ENCODE results near the gene SYT7.

Gene SYT7

DNA sequence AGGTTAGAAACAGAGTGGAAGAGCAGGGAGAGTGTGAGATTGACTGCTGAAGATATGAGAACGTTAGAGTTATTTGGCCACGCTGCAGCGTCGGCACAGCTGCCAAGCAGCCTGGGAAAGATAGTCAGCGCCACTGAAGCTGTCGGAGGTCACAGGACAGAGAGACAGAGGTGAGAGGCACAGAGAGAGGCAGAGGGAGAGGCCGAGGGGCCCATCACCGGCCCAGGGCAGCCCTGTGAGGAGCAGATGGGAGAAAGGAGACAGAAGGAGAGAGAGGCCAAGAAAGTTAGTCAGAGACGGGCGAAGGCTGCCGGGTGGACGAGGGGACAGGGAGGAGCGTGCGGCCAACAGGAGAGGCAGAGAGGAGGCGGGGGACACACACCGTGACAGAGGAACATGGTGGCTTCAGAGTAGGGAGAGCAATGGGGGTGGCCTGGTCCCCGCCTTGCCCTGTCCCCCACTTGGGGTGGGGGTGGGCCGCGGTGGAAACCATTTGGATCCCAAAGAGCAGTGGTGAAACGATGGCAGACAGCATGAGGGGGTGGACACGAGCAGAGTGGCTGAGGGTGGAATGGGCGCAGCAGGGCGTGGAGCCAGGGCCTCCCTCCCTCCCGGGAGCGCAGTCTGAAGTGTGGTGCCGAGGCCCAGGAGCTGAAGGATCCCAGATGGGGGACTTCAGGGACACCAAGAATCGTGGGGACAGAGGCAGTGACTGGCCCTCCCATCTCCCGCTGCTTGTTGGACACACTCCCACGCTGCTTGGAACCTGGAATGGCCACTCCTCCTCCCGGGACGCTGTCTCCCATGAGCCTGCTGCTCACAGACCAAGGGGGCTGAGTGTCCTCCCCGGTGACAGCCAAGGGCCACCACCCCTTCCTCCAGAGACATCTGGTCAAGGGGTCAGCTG, 45.7 kb downstream of the SYT7 start:
- no peak for DNase-seq

DNA sequence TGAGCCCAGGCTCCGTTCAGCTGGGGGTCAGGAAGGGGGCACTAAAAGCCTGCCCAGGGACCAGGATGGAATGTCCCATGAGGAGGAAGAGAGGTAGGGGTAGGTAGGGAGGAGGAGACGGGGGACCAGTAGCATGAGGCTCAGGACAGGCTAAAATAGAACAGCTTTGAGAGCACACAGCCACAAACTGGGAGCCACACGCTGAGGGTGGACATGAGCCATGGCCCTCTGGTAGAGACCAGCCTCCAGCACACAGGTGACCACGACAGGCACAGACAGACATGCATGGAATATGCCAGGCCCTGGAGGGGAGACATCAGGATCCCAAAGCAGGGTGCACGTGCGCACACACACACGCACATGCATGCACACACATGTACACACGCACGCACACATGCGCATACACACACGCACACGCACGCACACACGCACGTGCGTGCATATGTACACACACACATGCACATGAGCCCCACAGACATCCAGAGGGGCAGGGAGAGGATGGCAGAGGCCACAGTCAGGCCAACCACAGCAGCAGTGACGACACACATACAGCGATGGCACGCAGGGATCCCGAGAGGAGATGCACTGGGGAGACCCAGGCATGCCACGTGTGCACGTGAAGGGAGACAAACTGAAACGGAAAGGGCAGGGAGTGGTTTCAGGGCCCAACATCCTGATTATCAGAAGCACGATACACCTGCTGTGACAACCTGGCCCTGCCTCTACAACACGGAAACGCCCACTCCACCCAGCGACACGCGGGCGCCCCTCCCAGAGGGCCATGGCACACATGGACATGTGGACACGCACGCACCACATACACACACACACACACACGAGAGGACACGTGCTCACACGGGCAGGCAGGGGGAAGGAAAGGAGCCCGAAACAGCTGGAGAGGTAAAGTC, 46.6 kb downstream of the SYT7 start:
- DNase-seq, result no peak

DNA sequence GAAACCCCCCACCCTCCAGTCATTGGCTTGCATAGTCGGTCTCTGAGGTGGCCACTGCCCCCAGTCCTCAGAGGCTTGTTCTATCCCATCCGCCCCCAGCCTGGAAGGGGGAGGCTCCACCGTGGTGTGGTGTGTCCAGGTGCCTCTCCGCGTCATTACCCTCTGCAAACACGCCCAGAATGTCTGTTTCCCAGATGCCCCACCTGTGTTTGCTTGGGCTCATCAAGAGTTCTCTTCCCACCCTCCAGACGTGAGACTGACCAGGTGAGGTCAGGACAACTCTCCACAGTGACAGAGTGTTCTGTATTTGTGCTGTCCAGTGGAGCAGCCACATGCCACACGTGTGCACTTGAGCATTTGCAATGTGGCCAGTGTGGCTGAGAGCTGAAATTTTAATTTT, 47.5 kb downstream of the SYT7 start:
- DNase-seq, result no peak

DNA sequence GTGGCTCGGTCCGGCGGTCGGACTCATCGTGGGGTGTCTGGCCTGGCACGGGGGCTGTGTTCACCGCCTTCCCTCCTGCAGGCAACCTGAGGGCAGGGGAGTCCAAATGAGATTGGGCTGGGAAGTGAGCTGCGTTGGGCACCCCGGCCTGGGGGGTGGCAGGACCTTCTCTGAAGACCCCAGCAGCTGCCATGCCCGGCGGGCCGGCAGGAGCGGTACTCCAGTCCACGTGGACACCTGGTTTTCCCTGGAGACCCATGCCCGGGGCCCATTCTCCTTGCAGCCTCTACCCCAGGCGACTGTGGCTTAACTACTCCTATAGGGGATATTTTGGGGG, 47.9 kb downstream of the SYT7 start:
- DNase-seq, result no peak

DNA sequence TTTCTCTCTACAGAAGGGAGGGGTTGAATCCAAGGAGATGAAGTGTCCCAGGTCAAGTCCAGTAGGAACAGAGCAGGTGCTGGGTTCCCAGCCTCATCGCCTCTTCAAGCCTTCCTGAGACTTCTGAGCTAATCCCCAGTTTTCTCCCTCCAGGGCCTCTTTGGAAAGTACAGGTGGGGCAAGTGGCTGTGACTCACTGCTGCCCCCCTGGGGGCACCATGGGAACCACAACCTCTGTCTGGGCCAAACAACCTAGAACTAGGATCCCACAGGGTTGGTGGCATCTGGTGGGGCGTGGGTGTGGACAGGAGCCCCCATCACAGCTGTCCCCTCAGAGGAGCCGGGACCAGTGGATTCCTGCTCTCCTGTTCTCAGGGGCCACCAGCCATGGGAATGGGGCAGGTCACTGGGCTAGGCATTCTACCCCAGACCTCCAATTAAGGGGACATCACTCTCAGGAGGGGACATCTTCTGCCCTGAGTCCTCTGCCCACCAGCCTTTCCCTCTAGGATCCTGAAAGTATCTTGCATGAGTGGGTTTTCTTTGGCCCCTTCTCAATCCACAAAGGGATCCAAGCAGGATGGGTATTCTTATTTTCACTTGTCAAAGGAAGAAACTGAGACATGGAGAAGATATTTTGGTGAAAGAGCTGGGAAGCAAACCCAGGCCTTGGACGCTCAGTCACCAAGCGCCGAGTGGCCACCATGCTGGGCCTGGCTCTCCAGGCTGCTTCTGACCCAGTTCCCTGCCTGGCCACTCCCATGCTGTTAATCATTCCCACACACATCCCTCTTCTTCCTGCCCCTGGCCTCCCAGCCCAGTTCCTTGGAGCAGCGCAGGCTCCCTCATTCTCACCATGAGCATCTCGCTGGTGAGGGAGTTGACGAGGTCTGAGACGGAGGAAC, 48.5 kb downstream of the SYT7 start:
- DNase-seq, result no peak

DNA sequence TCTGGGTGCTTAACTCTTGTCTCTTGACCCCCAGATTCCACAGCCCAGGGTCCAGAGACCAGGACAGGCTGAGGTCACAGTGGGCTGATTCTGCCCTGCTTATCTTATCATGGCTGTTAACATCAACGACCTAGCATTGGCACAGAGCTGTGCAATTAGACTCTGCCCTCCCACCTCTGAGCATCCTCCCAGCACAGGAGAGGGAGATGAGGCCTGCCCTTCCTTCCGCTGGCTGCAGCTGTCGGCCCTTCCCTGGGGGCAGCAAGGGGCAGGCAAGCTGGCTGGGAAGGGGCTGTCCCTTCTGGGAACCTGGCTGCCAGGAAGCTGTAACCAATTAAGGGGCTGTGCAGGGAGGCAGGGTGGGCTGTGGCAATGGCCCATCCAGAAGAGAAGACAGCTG, 49.8 kb downstream of the SYT7 start:
- no peak for DNase-seq

DNA sequence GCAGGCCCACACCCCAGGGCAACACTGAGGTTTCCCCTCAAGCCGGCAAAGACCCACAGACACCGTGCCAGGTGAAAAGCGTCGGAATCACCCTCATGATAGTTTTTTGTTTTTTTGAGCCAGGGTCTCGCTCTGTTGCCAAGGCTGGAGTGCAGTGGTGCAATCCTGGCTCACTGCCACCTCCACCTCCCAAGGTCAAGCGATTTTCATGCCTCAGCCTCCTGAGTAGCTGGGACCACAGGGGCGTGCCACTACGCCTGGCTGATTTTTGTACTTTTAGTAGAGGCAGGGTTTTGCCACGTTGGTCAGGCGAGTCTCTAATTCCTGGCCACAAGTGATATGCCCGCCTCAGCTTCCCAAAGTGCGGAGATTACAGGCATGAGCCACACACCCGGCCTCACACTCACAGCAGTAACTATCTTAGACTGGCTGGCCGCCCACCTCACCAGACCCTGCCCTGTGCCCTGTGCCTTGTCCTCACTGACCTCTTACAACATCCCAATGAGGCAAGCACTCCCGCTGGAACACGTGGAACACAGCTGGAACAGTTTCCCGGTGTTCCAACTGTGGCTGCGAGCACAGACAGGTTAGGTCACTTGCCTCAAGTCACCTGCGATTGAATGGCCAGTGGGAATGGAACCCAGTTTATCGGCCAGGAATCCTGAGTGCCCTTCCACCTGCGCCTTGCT, 51.2 kb downstream of the SYT7 start:
- DNase-seq, result no peak

DNA sequence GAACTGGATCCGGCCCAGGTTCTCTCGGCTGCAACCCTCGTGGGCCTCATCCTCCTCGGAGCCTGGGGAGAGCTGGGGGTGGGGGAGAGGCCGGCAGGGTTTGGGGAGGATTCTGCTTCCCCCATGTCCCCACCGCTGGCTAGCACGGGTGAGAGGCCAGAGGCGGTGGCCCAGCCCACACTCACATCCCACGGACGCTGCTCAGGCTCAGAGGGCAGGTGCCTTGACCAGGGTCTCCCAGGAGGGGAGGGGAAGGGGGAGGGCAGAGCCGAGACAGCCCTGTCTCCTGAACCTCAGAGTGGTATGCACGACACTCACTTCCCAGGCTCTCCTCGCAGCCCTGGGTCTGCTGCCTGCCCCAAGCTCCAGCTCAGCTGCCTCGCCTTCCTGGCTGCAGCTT, 52.8 kb downstream of the SYT7 start:
- DNase-seq, result no peak

DNA sequence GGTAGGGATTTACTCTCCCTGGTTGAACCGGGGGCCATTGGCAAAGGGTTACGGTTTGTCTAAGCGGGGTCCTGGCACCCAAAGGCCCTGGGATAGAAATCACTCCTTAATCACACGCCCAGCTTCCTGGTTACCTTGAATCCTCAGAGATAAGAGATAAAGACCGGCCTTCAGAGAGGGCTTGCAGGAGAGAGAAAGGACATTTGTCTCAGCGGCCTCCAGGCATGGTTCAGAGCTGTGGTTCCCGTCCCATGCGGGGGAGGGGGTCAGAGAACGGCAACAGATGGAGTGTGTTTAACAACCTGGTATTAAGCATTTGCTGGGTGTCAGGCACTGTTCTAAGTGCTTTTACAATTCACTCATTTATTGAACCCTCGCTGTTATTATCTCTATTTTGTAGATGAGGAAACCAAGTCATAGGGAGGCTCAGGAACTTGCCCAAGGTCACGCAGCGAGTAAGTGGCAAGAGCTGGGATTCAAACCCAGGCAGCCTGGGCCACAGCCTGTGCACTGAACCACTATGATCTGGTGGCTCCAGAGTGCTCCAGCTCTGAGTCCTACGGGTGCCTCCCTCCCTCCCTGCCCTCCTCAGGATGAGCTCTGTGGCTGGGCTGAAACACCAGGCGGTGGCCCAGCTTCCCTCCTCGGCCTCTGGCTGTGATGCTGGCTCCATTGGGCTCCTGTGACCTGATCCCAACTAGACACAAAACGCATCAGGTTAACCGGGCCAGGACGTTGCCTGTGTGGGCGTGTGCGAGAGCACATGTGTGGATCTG, 53.7 kb downstream of the SYT7 start:
- DNase-seq, result no peak

DNA sequence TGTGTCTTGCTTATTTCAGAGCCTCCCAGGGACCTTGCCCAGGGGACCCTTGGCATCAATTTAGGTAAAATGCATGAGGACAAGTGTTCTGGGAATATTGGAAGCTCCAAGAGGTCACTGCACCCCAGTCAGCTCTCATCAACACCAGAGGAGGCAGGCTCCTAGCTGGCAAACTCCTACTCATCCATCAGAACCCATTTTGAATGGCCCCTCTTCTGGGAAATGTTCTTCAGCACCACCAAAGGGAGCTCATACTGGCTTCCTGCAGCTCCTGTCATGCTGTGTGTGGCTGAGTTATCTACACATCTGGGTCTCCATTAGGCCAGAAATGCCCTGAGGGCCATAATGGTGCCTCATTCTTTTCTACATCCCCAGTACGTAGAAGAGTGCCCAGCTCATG, 54.6 kb downstream of the SYT7 start:
- DNase-seq, result no peak

DNA sequence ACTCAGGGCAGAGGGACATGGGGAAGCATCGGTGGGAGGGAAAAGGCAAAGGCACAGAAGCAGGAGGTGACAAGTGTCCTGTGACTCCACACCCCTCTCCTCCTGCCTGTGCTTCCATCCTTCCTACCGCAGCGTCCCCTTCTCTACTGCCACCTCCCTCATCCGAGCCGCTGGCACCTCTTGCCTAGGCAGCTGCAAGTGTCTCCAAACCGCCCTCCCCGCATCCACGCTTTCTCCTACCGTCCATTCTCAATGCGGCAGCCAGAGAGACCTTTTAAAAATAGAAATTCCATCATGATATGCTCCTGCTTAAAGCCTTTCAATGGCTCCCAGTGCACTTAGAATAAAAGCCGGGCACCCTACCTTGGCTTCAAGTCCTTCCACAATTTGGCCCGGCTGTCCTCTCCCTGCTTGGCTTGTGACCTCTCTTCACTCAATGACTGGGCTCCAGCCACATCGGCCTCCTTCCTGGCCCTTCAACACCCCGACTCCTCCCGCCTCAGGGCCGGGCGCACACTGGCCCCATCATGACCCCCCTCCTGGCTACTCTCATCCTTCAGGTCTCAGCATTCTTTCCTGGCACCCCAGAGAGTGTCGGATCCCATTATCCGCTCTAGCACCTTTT, 55.8 kb downstream of the SYT7 start:
- no peak for DNase-seq

DNA sequence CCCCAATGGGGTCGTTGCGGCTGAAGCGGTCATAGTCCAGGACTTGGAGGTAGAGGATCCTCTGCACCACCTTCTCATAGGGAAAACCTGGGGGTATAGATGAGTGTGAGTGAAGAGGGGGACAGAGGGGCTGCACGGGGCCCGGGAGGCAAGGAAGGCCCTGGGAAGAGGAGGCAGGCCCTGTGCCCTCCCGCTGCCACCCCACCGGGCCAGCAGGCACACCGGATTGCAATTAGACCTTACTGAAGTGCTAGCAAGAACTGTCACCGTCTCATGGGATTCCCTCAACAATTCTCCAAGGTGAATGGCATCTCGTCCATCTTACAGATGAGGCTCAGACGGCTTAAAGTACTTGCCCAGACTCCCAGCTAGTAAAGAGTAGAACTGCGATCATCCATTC, 56.4 kb downstream of the SYT7 start:
- DNase-seq, result no peak

DNA sequence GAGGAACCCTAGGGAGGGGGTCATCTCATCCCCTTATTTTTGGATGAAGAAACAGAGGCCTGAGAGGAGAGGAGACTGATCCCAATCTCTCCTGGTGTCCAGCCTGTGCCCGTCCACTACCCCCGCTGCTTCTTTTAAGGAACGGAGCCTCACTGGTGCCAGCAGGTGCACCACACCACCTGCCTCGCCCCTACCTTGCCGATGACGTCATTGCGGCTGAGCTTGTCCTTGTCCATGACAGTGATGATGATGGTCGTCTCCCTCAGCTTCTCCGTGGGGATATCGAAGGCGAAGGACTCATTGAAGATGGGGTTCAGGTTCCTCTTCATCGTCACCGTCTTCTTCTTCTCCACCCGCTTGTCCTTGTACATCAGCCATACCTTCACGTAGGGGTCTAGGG, 58.0 kb downstream of the SYT7 start:
- DNase-seq, result no peak

DNA sequence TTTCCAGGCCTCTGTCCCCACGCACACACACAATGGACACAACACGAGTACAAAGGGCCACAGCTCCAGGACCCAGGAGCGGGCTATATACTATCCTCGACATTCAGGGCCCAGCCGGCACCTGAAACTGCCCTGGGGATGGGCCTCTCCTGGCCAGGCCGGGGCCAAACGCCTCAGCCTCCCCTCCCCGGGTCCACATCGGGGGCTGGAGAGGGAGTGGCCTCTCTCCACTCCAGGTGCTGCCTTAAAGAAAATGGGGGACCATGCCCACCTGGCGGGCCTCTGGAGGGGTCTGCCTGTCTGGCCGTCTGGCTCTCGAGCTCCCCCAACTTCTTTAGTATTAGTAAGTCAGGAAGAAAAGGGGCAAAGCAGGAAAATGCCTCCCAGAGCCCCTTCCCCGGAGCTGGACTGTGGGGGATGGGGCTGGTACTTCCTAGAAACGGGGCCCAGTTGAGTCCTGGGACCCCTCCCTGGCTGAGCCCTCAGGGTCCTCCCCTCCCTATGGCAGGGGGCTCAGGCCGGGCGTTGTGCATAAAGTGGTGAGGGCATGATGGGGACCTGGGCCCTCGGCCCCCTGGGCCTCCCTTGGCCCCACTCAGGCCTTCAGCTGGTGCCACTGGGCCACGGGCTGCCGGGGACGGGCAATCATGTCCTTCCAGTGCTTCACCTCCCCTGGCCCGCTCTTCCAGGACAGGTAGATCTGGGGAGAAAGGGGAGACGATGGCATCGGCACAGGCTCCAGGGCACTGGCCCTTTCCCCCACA, 62.7 kb downstream of the SYT7 start:
- no peak for DNase-seq

DNA sequence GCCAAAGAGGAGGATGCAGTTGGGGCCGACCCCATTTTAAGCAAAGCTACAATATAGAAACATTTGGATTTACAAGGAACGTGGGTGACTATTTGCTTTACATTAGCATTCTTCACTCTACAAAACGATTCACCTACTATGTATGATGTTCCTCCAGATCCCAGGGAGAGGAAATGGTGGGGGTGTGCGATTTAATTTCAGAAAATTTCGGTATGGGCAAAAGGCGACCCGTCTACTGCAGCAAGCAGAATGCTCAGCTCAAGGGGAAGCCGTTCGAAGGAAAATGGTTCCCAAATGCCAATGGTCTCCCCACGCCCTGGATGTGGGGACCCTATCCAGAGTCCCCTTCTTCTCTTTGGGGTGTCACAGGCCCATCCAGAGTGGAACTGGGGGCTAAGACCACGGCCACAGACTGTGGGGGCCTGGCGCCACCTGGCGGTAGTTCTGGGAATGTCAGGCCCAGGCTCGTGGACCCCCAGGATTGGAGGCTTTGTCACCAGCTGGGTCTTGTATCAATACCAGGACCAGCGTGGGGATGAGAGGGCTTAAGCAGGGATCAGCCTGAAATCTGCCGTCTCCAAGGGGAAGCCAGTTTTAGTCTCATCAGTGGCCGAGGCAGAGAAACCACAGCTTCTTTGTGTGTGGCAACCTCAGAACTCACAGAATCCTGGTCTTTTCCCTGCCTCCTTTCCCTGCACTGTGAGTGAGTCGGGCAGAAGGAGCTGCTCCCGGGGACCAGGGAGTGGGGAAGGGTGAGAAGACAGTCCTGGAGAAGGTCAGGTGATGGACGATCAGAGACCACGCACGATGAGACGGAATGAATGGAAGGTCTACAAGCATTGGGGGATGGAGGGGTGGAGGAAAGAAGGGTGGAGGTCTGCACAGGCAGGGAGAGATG, 64.0 kb downstream of the SYT7 start:
- peak; percentile 62 for DNase-seq

DNA sequence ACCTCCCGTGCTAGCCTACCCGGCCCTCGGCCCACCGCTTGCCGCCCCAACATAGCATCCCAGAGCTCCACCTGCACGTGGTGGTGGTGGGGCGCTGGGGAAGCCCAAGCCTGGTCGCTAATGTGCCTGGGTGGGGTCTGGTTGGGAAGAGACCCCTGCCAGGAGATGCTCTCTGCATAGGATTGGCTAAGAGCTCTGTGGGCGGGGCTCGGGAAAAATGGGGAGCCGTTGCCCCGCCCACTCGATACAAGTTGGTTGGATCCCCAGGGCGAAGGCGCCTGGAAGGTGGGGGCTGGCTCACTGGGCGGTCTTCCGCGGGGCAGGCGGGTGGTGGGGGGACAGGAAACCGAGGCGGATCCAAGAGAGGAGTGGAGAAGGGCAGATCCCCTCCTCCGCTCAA, 64.7 kb downstream of the SYT7 start:
- no peak for DNase-seq

DNA sequence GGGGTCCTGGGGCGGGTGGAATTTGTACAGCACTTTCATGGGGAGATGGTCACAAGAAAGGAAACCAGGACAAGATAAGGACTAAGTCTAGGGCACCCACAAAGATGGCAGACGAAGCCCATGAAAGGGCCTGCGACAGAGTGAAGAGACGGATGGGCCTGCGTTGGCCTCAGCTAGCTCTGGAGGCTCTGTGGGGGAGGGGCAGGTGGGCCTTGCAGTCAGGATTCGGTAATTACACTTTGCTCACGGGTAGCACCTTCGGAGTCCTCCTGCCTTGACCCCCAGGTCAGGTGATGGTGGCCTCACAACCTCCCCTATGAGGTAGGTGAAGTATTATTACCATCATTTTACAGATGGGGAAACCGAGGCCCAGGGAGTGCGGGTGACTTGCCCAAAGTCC, 65.2 kb downstream of the SYT7 start:
- DNase-seq, result no peak

DNA sequence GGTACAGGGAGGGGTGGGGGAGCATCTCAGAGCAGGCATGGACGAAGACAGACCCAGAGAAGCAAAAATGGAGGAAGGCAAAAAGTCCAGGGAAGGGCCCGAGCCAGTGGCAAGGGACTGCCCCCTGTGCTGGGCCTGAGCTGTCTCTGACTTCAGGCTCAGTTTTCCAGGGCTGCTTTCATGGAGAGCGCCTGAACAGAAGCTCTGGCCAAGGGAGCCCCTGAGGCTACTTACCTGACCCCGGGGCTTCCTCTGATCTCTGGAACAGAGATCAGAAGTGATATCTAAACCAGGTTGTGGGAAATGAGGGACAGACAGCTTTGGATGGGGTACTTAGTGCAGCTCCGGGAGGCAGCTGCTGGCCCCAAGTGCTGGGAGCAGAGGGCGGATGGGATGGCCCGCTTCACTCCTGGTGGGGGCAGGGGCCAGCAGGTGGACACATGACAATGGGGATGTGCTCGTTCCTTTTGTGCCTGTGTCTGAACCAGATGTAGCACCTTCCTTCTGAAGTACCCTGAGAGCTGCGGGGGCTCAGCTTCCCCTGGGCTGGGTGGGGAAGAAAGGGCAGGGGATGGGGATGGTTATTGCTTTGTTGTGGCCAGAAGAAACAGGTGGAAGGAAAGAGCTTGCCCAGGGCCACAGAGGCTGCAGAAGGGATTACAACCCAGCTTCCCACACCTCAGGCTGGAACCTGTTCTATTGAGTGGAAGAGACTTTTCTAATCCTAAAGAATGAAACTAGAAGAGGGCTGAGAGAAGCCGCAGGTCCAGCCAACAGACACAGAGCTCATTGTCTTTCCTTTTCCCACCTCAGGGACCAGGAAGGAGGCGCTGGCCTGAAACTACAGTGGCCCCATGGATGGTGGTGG, 66.6 kb downstream of the SYT7 start:
- no peak for DNase-seq
